Measurements from ENCODE around the gene CHRNA7.

DNA sequence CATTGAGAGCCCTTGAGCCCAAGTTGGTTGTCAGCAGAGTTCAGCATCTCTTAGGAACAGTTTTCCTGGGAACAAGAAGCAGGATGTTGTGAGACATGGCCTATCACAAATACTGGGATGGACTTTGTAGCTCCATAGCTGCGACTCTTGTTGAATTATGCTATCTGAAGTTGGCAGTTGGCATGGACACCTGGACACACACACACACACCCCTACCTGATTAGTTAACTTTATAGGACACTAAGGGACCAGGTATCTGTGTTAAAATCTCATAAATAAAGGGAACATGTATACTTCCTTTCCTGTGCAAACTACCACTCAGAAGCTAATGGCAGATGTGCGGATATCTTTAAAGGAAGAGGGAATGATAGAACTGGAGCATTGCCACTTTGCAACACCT, 10.2 kb upstream of the CHRNA7 start:
- TF ChIP-seq, protein P1, sequence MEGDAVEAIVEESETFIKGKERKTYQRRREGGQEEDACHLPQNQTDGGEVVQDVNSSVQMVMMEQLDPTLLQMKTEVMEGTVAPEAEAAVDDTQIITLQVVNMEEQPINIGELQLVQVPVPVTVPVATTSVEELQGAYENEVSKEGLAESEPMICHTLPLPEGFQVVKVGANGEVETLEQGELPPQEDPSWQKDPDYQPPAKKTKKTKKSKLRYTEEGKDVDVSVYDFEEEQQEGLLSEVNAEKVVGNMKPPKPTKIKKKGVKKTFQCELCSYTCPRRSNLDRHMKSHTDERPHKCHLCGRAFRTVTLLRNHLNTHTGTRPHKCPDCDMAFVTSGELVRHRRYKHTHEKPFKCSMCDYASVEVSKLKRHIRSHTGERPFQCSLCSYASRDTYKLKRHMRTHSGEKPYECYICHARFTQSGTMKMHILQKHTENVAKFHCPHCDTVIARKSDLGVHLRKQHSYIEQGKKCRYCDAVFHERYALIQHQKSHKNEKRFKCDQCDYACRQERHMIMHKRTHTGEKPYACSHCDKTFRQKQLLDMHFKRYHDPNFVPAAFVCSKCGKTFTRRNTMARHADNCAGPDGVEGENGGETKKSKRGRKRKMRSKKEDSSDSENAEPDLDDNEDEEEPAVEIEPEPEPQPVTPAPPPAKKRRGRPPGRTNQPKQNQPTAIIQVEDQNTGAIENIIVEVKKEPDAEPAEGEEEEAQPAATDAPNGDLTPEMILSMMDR (IDR thresholded peaks at IDR 0.05): no peak
- TF ChIP-seq POLR2A (IDR thresholded peaks at IDR 0.05): no peak
